ENCODE measurements around the gene ADAR. TPM values are rescaled to one million over a fixed set of nuclear protein-coding genes. Genes with fewer than 3 reads are reported as not detected.

ADAR gene
- total and polyA plus RNA-seq, 4 donors, result 27.1 to 141 (median 107) TPM

GRCh38 chr1:154598871-154599635 is 8.9 kb downstream of the ADAR start:
- no peak for DNase-seq
- Histone ChIP-seq H3K27me3 (ENCODE audit: control insufficient read depth in 3 of 3, insufficient read depth in 3 of 3, low read length in 2 of 3) (no peaks in the 10 kb centered on the region), H3K9me3 (ENCODE audit: control insufficient read depth in 4 of 4, insufficient read depth in 3 of 4, low read length in 3 of 4) (no peaks in the 10 kb centered on the region), H3K9ac (ENCODE audit: insufficient read depth in 1 of 2, low read length in 2 of 2) (no peak overlapping the region), H3K4me3 (no peak overlapping the region), H3K36me3 (ENCODE audit: control insufficient read depth in 4 of 4, insufficient read depth in 4 of 4, low read length in 4 of 4) (peaks cover 32 to 56% (median 49%) of the 10 kb centered on the region in 4 donors), H3K4me1 (ENCODE audit: control insufficient read depth in 5 of 5, insufficient read depth in 5 of 5, low read length in 5 of 5) (peaks cover 0 to 13% (median 0%) of the 10 kb centered on the region in 5 donors), H3K27ac (ENCODE audit: low read depth in 1 of 2, low read length in 1 of 2) (no peak overlapping the region)
- TF ChIP-seq, protein P1, sequence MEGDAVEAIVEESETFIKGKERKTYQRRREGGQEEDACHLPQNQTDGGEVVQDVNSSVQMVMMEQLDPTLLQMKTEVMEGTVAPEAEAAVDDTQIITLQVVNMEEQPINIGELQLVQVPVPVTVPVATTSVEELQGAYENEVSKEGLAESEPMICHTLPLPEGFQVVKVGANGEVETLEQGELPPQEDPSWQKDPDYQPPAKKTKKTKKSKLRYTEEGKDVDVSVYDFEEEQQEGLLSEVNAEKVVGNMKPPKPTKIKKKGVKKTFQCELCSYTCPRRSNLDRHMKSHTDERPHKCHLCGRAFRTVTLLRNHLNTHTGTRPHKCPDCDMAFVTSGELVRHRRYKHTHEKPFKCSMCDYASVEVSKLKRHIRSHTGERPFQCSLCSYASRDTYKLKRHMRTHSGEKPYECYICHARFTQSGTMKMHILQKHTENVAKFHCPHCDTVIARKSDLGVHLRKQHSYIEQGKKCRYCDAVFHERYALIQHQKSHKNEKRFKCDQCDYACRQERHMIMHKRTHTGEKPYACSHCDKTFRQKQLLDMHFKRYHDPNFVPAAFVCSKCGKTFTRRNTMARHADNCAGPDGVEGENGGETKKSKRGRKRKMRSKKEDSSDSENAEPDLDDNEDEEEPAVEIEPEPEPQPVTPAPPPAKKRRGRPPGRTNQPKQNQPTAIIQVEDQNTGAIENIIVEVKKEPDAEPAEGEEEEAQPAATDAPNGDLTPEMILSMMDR (IDR thresholded peaks at IDR 0.05; ENCODE audit: control extremely low read depth, extremely low read depth), result no peak
- no peak for ATAC-seq (ENCODE audit: insufficient read depth, low FRiP score)
- 75 to 82% methylated on average over 3 of the region's 3 CpGs for WGBS, 2 donors

GRCh38 chr1:154595621-154596020 is 12.4 kb downstream of the ADAR start:
- no peak overlapping the region for H3K4me3 ChIP-seq
- H3K36me3 ChIP-seq (ENCODE audit: control insufficient read depth in 4 of 4, insufficient read depth in 4 of 4, low read length in 4 of 4), result peaks cover 45 to 63% (median 49%) of the 10 kb centered on the region in 4 donors
- no peak overlapping the region for H3K9ac ChIP-seq (ENCODE audit: insufficient read depth in 1 of 2, low read length in 2 of 2)
- ATAC-seq (ENCODE audit: insufficient read depth, low FRiP score), result no peak
- no peaks in the 10 kb centered on the region for H3K27me3 ChIP-seq (ENCODE audit: control insufficient read depth in 3 of 3, insufficient read depth in 3 of 3, low read length in 2 of 3)
- no peak overlapping the region for H3K27ac ChIP-seq (ENCODE audit: low read depth in 1 of 2, low read length in 1 of 2)
- no peaks in the 10 kb centered on the region for H3K9me3 ChIP-seq (ENCODE audit: control insufficient read depth in 4 of 4, insufficient read depth in 3 of 4, low read length in 3 of 4)
- WGBS, 2 donors, result 92 to 97% methylated on average over 1 of the region's 1 CpG
- peaks cover 0 to under 1% (median 0%) of the 10 kb centered on the region in 5 donors for H3K4me1 ChIP-seq (ENCODE audit: control insufficient read depth in 5 of 5, insufficient read depth in 5 of 5, low read length in 5 of 5)
- no peak for DNase-seq
- TF ChIP-seq, protein P1 (IDR thresholded peaks at IDR 0.05; ENCODE audit: control extremely low read depth, extremely low read depth), result no peak

DNA sequence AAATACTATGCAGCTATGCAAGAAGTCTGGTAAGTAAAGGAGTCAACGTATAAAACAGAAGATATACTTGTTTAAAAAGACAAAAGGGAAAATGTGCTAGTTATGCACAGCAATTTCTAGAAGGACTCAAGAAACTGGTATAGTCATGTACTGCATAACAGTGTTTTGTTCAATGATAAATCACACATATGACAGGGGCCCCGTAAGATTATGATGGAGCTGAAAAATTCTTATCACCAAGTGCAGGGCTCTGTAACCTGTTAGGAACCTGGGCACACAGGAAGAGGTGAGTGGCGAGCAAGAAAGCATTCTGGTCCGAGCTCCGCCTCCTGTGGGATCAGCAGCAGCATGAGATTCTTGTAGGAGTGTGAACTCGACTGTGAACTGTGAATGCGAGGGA is 13.2 kb downstream of the ADAR start:
- WGBS, 2 donors, result 91 to 94% methylated on average over 7 of the region's 7 CpGs
- no peak for ATAC-seq (ENCODE audit: insufficient read depth, low FRiP score)
- no peaks in the 10 kb centered on the region for H3K4me1 ChIP-seq (ENCODE audit: control insufficient read depth in 5 of 5, insufficient read depth in 5 of 5, low read length in 5 of 5)
- no peak overlapping the region for H3K9ac ChIP-seq (ENCODE audit: insufficient read depth in 1 of 2, low read length in 2 of 2)
- H3K27me3 ChIP-seq (ENCODE audit: control insufficient read depth in 3 of 3, insufficient read depth in 3 of 3, low read length in 2 of 3), result no peaks in the 10 kb centered on the region
- DNase-seq, result no peak
- no peaks in the 10 kb centered on the region for H3K9me3 ChIP-seq (ENCODE audit: control insufficient read depth in 4 of 4, insufficient read depth in 3 of 4, low read length in 3 of 4)
- no peak overlapping the region for H3K4me3 ChIP-seq
- H3K36me3 ChIP-seq (ENCODE audit: control insufficient read depth in 4 of 4, insufficient read depth in 4 of 4, low read length in 4 of 4), result peaks cover 48 to 69% (median 53%) of the 10 kb centered on the region in 4 donors
- TF ChIP-seq, protein P1 (IDR thresholded peaks at IDR 0.05; ENCODE audit: control extremely low read depth, extremely low read depth), result no peak
- no peak overlapping the region for H3K27ac ChIP-seq (ENCODE audit: low read depth in 1 of 2, low read length in 1 of 2)

Measured in lung (tissue), 12 donors.